H1 (cell line): ENCODE results near the gene NMD3. TPM values are rescaled to one million over a fixed set of nuclear protein-coding genes. Genes with fewer than 3 reads are reported as not detected.

ENCODE experiments used
- BRCA1 ChIP-seq: IDR thresholded peaks from 2 replicates; pipeline ENCODE4 v1.6.1; 2012; ENCODE audit warnings: low read depth, low read length, improper control_type of control experiment
- GTF2F1 ChIP-seq: IDR thresholded peaks from 2 replicates; pipeline ENCODE4 v1.6.1; 2012; ENCODE audit warnings: low read depth, low read length, improper control_type of control experiment, borderline replicate concordance
- JUND ChIP-seq: IDR thresholded peaks from 2 replicates; pipeline ENCODE4 v1.6.1; 2011; ENCODE audit warnings: mild to moderate bottlenecking, improper control_type of control experiment, low read length
- POLR2A ChIP-seq, 2 experiments: IDR thresholded peaks; 1 replicate in 1 of 2; 2 replicates in 1 of 2; pipeline ENCODE4 v1.6.1; 2011; ENCODE audit warnings: low read depth in 2 of 2, low read length in 2 of 2, mild to moderate bottlenecking in 2 of 2; ENCODE audit errors: control extremely low read depth in 1 of 2
- POLR2AphosphoS5 ChIP-seq: IDR thresholded peaks from 2 replicates; pipeline ENCODE4 v1.6.1; 2011; ENCODE audit warnings: low read depth, low read length
- SP1 ChIP-seq: IDR thresholded peaks from 2 replicates; pipeline ENCODE4 v1.6.1; 2011; ENCODE audit warnings: low read depth, low read length
- TAF1 ChIP-seq: IDR thresholded peaks from 2 replicates; pipeline ENCODE4 v1.6.1; 2011; ENCODE audit warnings: mild to moderate bottlenecking, low read depth, low read length
- ZNF274 ChIP-seq: IDR thresholded peaks from 2 replicates; pipeline ENCODE4 v1.7.0; 2012; ENCODE audit warnings: low read length, borderline replicate concordance; ENCODE audit errors: extremely low read depth
- polyA plus RNA-seq, 7 experiments: library from polyadenylated mRNA; depleted of rRNA in 3 of 7; stranded (reverse) in 5 of 7; unstranded in 2 of 7; fragments of >200 nt in 5 of 7; fragments of 200-250 nt in 2 of 7; gene quantifications; 1 replicate in 5 of 7; 2 replicates in 1 of 7; 4 replicates in 1 of 7; pipeline versions ENCODE4 v1.2.1 to v1.2.3, GENCODE V29; 2011 to 2013; ENCODE audit warnings: missing spikeins in 2 of 7, mixed read lengths in 2 of 7
- total RNA-seq: library from RNA; stranded (reverse); fragmentation: NEBNext Ultra II Directional; extraction: Animal tissue kit (Norgen Biotek cat#: 25700); gene quantifications from 2 replicates; pipeline ENCODE4 v1.2.1, GENCODE V29; 2021
- TF ChIP-seq, protein P1 (sequence below): IDR thresholded peaks from 2 replicates; pipeline ENCODE4 v1.6.1; 2012; ENCODE audit warnings: inconsistent platforms

The NMD3 gene
- total and polyA plus RNA-seq, 2 of the 8 experiments (the other 6 are each of a cell fraction or from before 2014, with no cell fraction given): 12.1 to 64.2 TPM

- TF ChIP-seq TAF1 (no peak), GTF2F1 (no peak), POLR2A (IDR thresholded peaks at IDR 0.05; ENCODE audit: control extremely low read depth in 1 of 2, low read depth in 2 of 2, low read length in 2 of 2) (no peak), JUND (no peak), POLR2AphosphoS5 (no peak), BRCA1 (no peak), SP1 (no peak), ZNF274 (no peak)
- TF ChIP-seq, protein P1, sequence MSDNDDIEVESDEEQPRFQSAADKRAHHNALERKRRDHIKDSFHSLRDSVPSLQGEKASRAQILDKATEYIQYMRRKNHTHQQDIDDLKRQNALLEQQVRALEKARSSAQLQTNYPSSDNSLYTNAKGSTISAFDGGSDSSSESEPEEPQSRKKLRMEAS: no peak
- TF ChIP-seq, all 59 proteins: peak for 0
Measured at GRCh38 chr3:161212171-161212771, 8.8 kb upstream of the NMD3 start (continued).
